ENCODE measurements around the gene ZNF805. TPM values are rescaled to one million over a fixed set of nuclear protein-coding genes. Genes with fewer than 3 reads are reported as not detected.

ZNF805 gene
- total RNA-seq, 1 donor from 2014 or later = 49.6 TPM

DNA sequence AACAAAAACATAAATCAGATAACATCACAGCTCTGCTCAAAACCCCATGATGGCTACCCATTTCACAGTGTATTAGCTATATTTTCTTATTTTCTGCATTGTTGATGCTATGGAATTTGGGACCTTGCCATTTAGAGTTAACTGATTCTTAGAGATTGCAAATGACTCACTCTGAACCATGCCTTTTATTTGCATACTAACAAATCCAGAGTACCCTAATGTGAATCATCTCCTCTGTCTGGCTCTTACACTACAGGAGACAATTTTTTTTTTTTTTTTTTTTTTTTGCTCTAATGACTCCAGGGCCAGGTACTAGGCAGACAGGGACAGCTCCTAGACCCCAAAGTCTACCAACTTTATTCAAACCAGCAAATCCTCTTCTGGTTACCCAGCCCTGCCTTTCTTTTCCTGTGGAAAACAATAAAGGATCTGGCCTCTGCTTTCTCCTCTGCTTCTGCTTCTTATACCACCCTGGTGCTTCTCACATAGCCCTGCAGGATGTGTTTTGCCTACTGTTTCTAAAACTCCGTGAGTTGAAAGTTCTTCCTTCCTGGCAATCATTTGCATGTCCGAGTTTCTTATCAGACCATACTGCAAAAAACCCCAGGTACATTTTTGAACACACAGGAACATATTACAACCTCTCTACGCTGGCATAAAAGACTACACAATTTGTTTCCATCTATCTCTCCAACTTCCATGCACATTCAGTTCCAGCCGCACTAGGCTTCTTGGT, 29.3 kb downstream of the ZNF805 start:
- peak; percentile 23 for DNase-seq (ENCODE audit: low spot score)

DNA sequence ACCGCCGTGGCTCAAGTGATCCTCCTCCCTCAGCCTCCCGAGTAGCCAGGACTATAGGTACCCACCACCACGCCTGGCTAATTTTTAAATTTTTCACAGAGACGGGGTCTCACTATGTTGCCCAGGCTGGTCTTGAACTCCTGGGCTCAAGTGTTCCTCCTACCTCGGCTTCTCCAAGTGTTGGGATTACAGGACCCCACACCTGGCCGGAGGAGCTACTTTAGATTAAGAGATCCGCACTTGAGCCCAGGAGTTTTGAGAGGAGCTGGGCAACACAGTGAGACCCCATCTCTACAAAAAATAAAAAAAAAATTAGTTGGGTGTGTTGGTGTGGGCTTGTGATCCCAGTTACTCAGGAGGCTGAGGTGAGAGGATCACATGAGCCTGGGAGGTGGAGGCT, 30.8 kb downstream of the ZNF805 start:
- no peak for DNase-seq (ENCODE audit: low spot score)

DNA sequence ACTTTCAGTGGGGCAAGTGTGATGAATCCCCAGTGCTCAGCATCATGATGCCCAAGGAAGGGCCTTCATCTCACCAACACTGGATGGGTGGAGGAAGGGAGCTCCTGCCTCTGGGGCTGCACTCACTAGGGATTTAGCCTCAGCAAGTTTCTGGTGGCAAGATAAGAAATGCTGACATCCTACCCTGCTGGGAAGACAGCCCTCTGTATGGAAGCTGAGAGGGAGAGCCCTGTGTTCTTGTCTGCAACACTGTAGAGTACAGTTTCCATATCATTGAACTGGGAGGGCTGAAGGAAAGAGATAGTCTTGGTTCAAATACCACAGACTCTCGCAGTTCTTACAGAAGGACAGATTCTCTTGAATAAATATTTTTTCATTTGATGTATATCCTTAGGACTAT, 32.6 kb downstream of the ZNF805 start:
- DNase-seq (ENCODE audit: low spot score) = no peak

DNA sequence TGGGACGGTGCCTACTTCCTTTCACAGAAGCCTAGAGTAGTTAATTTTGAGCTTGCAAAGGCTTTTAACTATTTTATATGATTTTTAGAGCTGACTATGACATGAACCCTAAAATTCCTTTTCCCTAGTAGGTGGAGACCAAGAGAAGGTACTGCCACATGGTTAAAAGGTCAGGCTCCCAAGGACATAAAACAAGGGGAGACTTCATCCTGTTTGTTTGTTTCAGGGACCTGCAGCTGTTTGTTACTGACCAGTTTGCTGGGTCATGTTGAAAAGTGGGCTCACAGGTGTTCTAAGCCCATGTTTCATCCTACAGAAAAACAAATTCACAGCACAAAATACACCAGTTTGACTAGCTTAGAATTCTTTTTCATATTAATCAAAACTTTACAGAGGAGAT, 36.0 kb downstream of the ZNF805 start:
- DNase-seq (ENCODE audit: low spot score) = no peak

DNA sequence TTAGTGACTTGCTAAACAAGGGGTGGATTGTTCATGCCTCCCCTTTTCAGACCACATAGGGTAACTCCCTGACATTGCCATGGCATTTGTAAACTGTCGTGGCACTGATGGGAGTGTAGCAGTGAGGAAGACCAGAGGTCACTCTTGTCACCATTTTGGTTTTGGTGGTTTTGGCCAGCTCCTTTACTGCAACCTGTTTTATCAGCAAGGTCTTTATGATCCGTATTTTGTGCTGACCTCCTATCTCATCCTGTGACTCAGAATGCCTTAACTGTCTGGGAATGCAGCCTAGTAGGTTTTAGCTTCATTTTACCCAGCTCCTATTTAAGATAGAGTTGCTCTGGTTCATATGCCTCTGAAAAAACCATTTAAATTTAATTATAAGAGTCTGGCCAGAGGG, 38.0 kb downstream of the ZNF805 start:
- peak; percentile 80 for DNase-seq (ENCODE audit: low spot score)

DNA sequence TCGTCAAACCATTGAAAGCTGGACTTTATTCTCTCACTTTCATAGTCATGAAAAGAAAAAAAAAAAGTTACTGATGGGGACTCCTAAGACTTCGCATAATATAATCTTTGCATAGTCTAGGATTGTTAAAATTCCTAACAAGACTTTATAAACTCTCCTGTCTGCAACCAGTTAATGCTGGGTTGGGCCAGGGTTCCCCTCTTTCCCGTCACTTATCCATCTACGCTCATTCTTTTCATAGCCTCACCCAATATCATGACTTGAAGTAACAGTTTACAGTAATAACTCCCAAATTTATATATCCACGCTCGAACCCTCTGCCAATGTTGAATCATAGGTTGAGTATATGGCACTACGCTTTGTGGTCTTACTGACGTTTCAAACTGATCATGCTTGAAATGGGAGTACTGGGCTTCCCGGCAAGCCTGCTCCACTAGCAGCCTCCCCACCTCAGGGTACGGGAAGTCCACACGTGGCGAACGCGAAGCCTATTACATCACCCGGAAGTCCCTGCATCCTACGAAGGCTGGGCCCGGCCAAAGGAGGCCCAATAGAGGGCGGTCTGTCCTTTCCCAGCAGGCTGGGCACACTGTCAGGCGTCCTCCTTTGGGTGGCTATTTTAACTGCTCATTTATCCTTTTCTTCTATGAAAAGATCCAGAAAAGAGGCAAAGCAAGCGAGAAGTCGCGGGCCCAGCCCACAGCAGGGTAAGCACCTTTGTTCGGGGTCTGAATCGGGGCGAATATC, 39.2 kb downstream of the ZNF805 start:
- peak; percentile 98 for DNase-seq (ENCODE audit: low spot score)

DNA sequence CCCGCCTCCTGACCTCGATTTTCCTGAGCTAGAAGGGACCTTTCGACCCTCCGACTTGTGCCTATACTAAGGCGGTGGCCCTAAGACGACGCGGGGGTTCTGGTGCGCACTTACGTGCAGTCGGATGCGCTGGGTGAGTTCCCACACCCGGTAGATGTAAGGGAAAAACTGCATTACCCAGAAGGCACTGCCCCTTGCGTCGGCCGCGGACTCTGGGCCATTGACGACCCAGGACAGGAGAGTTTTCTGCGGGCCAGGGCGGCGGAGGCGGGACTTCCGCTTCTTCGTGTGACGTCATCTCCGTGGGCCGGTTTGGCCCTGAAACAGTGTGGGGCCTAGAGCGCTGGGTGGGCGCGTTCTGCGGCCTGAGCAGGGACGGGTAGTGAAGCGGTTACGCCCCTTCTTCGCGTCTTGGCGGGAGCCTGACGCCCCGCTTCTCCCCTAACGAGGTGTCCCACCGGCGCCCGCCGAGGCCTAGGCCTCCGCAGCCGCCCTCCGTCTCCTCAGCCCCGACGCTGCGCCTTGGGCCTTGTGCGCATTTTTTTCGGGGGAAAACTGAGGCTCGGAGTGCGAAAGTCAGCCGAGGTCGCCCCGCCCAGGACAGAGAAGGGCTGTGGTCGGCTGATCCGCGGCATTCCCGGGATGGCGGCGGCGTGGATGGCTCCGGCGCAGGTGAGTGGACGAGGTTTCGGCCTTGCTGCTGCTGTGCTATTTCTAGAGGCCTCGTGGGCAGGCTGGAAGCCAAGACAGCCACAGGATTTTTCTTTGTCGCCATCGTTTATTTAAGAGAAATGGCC, 39.9 kb downstream of the ZNF805 start, which contains the start of gene ZNF460:
TSS of gene ZNF460 (plus strand) at position 321 of the 797 bp plus-strand sequence. CDS start at position 643, 322 bp downstream.
- DNase-seq (ENCODE audit: low spot score) = peak; percentile 99

DNA sequence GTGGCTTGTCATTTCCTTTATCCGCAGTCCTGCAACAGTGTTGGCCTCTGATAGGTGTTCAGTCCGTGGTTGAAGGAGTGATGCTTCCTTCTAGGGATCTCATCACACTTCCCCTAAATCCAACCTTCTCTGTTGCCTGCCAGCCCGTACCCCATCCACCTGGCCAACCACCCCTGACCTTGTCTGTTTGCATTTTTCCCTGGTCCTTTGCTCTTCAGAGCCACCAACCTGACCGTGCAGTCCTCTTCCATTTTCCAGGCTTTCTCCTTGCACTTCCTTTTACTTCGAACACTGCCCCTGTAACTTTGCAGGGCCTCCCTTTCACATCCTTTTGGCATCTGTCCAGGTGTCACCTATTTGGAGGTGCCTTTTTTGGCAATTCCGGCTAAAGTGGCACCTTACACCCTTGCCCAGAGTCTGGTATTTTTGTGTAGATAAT, 40.5 kb downstream of the ZNF805 start:
- DNase-seq (ENCODE audit: low spot score) = peak; percentile 20

DNA sequence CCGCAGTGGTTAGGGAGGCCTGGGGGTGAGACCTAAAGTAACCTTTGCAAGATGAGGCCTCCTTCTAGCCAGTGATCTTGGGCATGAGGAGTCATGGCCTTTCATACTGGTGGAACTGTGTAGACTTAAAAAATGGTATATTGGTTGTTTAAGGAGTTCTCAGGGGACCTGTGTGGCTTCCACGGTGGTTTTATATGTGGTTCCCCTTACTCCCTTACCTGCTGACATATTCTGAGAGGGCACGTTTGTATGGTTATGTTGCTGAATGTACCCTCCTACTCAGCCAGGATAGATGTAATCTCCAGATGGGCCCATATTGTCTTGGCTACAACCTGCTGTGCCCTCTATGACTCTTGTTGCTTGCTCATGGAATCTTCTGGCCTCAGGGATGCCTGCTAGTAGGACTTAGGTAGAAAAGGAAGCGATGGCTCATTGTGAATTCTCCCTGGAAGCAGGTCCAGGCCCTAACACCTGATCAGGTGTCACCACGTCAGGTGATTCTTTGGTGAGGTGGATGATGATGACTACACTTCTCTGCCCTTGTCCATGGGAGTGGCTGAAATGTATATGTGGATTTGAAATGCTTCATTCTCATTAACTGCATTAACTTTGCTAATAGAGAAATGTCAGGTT, 41.7 kb downstream of the ZNF805 start:
- no peak for DNase-seq (ENCODE audit: low spot score)

DNA sequence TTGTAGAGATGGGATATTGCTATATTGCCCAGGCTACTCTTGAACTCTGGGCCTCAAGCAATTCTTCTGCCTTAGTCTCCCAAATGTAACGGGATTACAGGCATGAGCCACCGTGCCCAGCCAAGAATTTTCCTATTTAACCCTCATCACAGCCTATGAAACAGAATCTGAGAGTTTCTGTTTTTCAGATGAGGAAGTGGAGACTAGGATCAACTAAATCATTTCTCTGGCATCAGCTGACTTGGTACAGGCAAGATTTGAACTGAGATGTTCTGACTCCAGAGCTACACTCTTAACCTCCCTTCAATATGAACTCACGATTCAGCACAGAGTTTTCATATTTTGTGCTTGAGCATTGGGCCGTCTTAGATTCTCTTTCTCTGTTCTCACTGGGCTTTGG, 47.9 kb downstream of the ZNF805 start:
- DNase-seq (ENCODE audit: low spot score) = no peak

DNA sequence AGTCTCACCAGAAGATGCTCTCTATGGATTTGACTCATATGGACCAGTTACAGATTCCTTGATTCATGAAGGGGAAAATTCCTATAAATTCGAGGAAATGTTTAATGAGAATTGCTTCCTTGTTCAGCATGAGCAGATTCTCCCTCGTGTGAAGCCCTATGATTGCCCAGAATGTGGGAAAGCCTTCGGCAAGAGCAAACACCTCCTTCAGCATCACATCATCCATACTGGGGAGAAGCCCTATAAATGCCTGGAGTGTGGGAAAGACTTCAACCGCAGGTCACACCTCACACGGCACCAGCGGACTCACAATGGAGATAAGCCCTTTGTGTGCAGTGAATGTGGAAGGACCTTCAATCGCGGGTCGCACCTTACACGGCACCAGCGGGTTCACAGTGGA, 50.5 kb downstream of the ZNF805 start:
- no peak for DNase-seq (ENCODE audit: low spot score)

DNA sequence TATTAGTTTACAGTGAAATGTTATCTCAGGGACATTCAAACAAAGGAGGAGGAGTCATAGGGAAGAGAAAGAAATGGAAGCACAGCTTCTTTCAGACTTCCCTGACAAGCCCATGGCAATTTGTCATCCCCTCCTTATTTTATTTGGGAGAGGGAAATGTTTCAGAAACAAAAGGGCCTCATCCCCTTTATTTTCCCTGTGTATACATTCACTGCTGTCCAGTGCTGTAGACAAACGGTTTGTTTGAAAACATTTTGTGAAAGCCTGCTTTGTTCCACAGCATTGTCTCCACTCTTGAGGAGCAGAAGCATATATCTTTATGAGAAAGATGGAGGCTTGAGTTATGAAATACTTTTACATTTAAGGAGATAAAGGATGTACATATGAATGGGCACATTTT, 52.1 kb downstream of the ZNF805 start:
- DNase-seq (ENCODE audit: low spot score) = no peak

DNA sequence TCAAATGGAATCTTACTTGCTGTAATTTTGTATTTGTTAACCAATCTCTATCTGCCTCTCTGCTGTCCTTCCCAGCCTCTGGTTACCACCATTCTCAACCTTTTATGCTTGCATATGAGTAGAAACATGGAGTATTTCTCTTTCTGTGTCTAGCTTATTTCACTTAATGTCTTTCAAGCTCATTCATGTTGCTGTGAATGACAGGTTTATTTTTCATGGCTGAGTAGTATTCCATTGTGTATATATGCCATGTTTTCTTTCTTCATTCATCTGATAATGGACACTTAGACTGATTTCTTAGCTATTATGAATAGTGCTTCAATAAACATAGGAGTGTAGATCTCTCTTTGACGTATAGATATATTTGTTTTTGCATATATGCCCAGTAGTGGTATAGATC, 53.3 kb downstream of the ZNF805 start:
- DNase-seq (ENCODE audit: low spot score) = no peak

DNA sequence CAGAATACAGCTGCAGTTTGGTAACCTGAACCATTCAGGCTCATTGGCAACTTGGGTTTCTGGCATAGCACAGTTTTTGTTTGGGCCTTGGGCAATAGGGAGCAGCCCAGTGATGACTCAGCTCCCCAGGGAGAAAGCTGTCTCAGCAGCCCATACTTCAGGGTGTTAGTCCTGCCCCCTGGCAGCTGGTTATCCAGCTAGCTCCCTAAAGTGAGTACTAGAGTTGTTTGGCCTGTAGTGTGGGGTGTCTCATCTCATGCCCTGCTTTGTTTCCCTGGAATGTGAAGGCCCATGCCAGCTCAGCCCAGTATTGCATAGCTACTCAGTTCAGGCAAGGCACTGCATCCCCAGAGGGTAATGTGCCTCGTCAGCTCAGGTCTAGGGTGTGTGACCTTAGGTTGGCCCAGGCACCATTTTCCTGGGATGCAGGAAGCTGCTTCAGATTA, 61.6 kb downstream of the ZNF805 start:
- no peak for DNase-seq (ENCODE audit: low spot score)

DNA sequence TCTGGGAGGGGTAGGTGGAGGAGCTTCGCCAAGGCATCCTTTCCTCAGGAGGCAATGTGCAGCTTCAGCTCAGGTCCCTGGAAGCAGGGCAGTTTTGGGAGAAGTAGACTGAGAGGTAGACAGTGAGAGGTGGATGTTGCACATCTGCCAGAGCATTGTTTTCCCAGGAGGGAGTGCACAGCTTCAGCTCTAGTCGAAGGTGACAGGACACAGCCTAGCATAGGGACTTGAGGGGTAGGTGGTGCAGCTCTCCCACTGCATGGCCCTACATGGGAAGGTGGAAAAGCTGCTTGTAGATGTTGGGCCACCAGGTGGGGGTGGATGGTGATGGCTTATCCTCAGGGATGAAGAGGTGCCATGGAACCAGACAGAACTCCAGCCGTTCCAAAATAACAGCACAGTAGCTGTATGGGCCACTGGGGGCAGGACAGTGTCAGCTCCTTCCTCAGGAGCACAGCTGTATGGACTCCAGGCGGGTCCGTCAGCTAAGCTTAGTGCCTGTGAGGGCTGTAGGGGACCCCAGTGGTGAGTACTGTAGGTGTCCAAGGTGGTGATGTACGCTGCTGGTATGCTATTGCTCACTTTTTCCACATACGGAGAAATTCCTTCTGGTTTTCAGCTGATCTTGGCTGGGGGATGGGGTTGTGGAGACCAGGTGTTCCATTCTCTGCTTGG, 62.4 kb downstream of the ZNF805 start:
- no peak for DNase-seq (ENCODE audit: low spot score)

Other genes starting within 250 kb of the ZNF805 start
- 6.0 TPM for gene USP29, start 120.6 kb upstream of the ZNF805 start, total RNA-seq (ENCODE audit: insufficient read depth, low replicate concordance)
- gene ZIM3, start 95.4 kb upstream of the ZNF805 start, total RNA-seq (ENCODE audit: insufficient read depth, low replicate concordance) = 1.4 TPM
- not detected for gene DUXA, start 73.1 kb upstream of the ZNF805 start, total RNA-seq (ENCODE audit: insufficient read depth, low replicate concordance)
- gene ZNF264, start 49.1 kb upstream of the ZNF805 start, total RNA-seq (ENCODE audit: insufficient read depth, low replicate concordance) = 33.2 TPM
- gene AURKC, start 9.6 kb upstream of the ZNF805 start, total RNA-seq (ENCODE audit: insufficient read depth, low replicate concordance) = not detected
- gene ZNF460, start 39.9 kb downstream of the ZNF805 start, total RNA-seq (ENCODE audit: insufficient read depth, low replicate concordance) = 119 TPM
- gene ZNF543, start 79.8 kb downstream of the ZNF805 start, total RNA-seq (ENCODE audit: insufficient read depth, low replicate concordance) = 12.3 TPM
- 12.8 TPM for gene ZNF304, start 110.6 kb downstream of the ZNF805 start, total RNA-seq (ENCODE audit: insufficient read depth, low replicate concordance)
- gene TRAPPC2B, start 122.9 kb downstream of the ZNF805 start, total RNA-seq (ENCODE audit: insufficient read depth, low replicate concordance) = 3.1 TPM
- 5.3 TPM for gene ZNF547, start 122.9 kb downstream of the ZNF805 start, total RNA-seq (ENCODE audit: insufficient read depth, low replicate concordance)
- 33.7 TPM for gene ZNF548, start 149.2 kb downstream of the ZNF805 start, total RNA-seq (ENCODE audit: insufficient read depth, low replicate concordance)
- 18.5 TPM for gene ZNF17, start 170.5 kb downstream of the ZNF805 start, total RNA-seq (ENCODE audit: insufficient read depth, low replicate concordance)
- 10.1 TPM for gene ZNF749, start 194.7 kb downstream of the ZNF805 start, total RNA-seq (ENCODE audit: insufficient read depth, low replicate concordance)
- gene VN1R1, start 216.5 kb downstream of the ZNF805 start, total RNA-seq (ENCODE audit: insufficient read depth, low replicate concordance) = 4.3 TPM
- gene ZNF772, start 236.9 kb downstream of the ZNF805 start, total RNA-seq (ENCODE audit: insufficient read depth, low replicate concordance) = 13.7 TPM
- gene ZNF419, start 247.1 kb downstream of the ZNF805 start, total RNA-seq (ENCODE audit: insufficient read depth, low replicate concordance) = 32.7 TPM